SK-N-SH treated with all-trans-retinoic acid at 6 μM for 48 hours (cell line): ENCODE data around the gene CLSTN2.

Source experiments
- ATAC-seq: fragments of 200-7000 bp; cut with Tn5 transposase; 3 replicates; pipeline ENCODE4 v1.9.1; 2020; ENCODE audit warnings: mild to moderate bottlenecking, moderate library complexity
- ARNTL ChIP-seq: fragments of 450-650 bp; formaldehyde crosslinking; IDR thresholded peaks from 2 replicates; pipeline ENCODE4 v1.5.0; 2020; ENCODE audit warnings: low read depth, mild to moderate bottlenecking, moderate library complexity, borderline replicate concordance
- BACH2 ChIP-seq: fragments of 250-450 bp; sonication (Bioruptor Pico); IDR thresholded peaks from 2 replicates; pipeline ENCODE4 v1.9.0; 2021; ENCODE audit warnings: mild to moderate bottlenecking, borderline replicate concordance
- CSRNP3 ChIP-seq: fragments of 250-450 bp; sonication (Bioruptor Pico); IDR thresholded peaks from 2 replicates; pipeline ENCODE4 v1.5.1; 2021; ENCODE audit warnings: mild to moderate bottlenecking, moderate library complexity
- ESRRG ChIP-seq: fragments of 250-450 bp; sonication (Bioruptor Pico); IDR thresholded peaks from 2 replicates; pipeline ENCODE4 v1.6.1; 2021; ENCODE audit warnings: mild to moderate bottlenecking
- GLIS3 ChIP-seq: fragments of 250-450 bp; sonication (Bioruptor Pico); IDR thresholded peaks from 2 replicates; pipeline ENCODE4 v1.5.0; 2020; ENCODE audit warnings: mild to moderate bottlenecking, moderate library complexity
- PATZ1 ChIP-seq: fragments of 250-450 bp; sonication (Bioruptor Pico); IDR thresholded peaks from 2 replicates; pipeline ENCODE4 v1.8.0; 2020; ENCODE audit warnings: mild to moderate bottlenecking, moderate library complexity, borderline replicate concordance
- PPARA ChIP-seq: fragments of 250-450 bp; sonication (Bioruptor Pico); IDR thresholded peaks from 2 replicates; pipeline ENCODE4 v1.5.0; 2020; ENCODE audit warnings: mild to moderate bottlenecking, borderline replicate concordance
- RARB ChIP-seq: fragments of 250-450 bp; sonication (Bioruptor Pico); IDR thresholded peaks from 2 replicates; pipeline ENCODE4 v1.8.0; 2021; ENCODE audit warnings: mild to moderate bottlenecking, moderate library complexity
- SNAI2 ChIP-seq: fragments of 250-450 bp; sonication (Bioruptor Pico); IDR thresholded peaks from 2 replicates; pipeline ENCODE4 v1.5.0; 2020; ENCODE audit warnings: mild to moderate bottlenecking, moderate library complexity
- TCF4 ChIP-seq: fragments of 250-450 bp; sonication (Bioruptor Pico); IDR thresholded peaks from 2 replicates; pipeline ENCODE4 v1.8.0; 2021; ENCODE audit warnings: mild to moderate bottlenecking, moderate library complexity, borderline replicate concordance
- TOX ChIP-seq: fragments of 250-450 bp; sonication (Bioruptor Pico); IDR thresholded peaks from 2 replicates; pipeline ENCODE4 v1.8.0; 2021; ENCODE audit warnings: mild to moderate bottlenecking, moderate library complexity, borderline replicate concordance
- ZC3H10 ChIP-seq: fragments of 250-450 bp; sonication (Bioruptor Pico); IDR thresholded peaks from 2 replicates; pipeline ENCODE4 v1.5.1; 2021; ENCODE audit warnings: mild to moderate bottlenecking, moderate library complexity
- ZFP3 ChIP-seq: fragments of 250-450 bp; sonication (Bioruptor Pico); IDR thresholded peaks from 2 replicates; pipeline ENCODE4 v1.5.0; 2020; ENCODE audit warnings: mild to moderate bottlenecking, moderate library complexity
- ZFP30 ChIP-seq: fragments of 450-650 bp; formaldehyde crosslinking; IDR thresholded peaks from 2 replicates; pipeline ENCODE4 v1.5.0; 2022; ENCODE audit warnings: mild to moderate bottlenecking, moderate library complexity
- ZNF565 ChIP-seq: fragments of 450-650 bp; formaldehyde crosslinking; conservative IDR thresholded peaks from 2 replicates; pipeline ENCODE4 v1.5.0; 2020; ENCODE audit warnings: low read depth, mild to moderate bottlenecking, moderate library complexity
- ZNF8 ChIP-seq: fragments of 450-650 bp; formaldehyde crosslinking; IDR thresholded peaks from 2 replicates; pipeline ENCODE4 v1.5.0; 2020; ENCODE audit warnings: mild to moderate bottlenecking, moderate library complexity
- TF ChIP-seq, protein P1 (sequence below): fragments of 250-450 bp; sonication (Bioruptor Pico); IDR thresholded peaks from 2 replicates; pipeline ENCODE4 v1.5.0; 2020; ENCODE audit warnings: mild to moderate bottlenecking, moderate library complexity
- TF ChIP-seq, protein P2 (sequence below): fragments of 250-450 bp; sonication (Bioruptor Pico); IDR thresholded peaks from 2 replicates; pipeline ENCODE4 v1.5.1; 2020; ENCODE audit warnings: low read depth, mild to moderate bottlenecking, moderate library complexity
- TF ChIP-seq, protein P3 (sequence below): fragments of 250-450 bp; sonication (Bioruptor Pico); IDR thresholded peaks from 2 replicates; pipeline ENCODE4 v1.8.0; 2021; ENCODE audit warnings: low read depth, mild to moderate bottlenecking, moderate library complexity, borderline replicate concordance

Gene CLSTN2

GRCh38 chr3:139893963-139894642 is 40.9 kb upstream of the CLSTN2 start:
- no peak for TF ChIP-seq PATZ1 (CRISPR knock-in tag)
- TF ChIP-seq TCF4 (CRISPR knock-in tag), result no peak
- no peak for TF ChIP-seq GLIS3 (CRISPR knock-in tag)
- TF ChIP-seq ZFP3 (CRISPR knock-in tag), result no peak
- no peak for TF ChIP-seq ZNF8 (CRISPR knock-in tag)
- TF ChIP-seq CSRNP3 (CRISPR knock-in tag), result no peak
- no peak for TF ChIP-seq BACH2 (CRISPR knock-in tag)
- TF ChIP-seq ZFP30 (CRISPR knock-in tag), result no peak
- TF ChIP-seq, protein P1, sequence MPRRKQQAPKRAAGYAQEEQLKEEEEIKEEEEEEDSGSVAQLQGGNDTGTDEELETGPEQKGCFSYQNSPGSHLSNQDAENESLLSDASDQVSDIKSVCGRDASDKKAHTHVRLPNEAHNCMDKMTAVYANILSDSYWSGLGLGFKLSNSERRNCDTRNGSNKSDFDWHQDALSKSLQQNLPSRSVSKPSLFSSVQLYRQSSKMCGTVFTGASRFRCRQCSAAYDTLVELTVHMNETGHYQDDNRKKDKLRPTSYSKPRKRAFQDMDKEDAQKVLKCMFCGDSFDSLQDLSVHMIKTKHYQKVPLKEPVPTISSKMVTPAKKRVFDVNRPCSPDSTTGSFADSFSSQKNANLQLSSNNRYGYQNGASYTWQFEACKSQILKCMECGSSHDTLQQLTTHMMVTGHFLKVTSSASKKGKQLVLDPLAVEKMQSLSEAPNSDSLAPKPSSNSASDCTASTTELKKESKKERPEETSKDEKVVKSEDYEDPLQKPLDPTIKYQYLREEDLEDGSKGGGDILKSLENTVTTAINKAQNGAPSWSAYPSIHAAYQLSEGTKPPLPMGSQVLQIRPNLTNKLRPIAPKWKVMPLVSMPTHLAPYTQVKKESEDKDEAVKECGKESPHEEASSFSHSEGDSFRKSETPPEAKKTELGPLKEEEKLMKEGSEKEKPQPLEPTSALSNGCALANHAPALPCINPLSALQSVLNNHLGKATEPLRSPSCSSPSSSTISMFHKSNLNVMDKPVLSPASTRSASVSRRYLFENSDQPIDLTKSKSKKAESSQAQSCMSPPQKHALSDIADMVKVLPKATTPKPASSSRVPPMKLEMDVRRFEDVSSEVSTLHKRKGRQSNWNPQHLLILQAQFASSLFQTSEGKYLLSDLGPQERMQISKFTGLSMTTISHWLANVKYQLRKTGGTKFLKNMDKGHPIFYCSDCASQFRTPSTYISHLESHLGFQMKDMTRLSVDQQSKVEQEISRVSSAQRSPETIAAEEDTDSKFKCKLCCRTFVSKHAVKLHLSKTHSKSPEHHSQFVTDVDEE (CRISPR knock-in tag), result no peak
- no peak for TF ChIP-seq ZNF565 (CRISPR knock-in tag)
- no peak for TF ChIP-seq TOX (CRISPR knock-in tag)
- no peak for TF ChIP-seq ZC3H10
- TF ChIP-seq, protein P2, sequence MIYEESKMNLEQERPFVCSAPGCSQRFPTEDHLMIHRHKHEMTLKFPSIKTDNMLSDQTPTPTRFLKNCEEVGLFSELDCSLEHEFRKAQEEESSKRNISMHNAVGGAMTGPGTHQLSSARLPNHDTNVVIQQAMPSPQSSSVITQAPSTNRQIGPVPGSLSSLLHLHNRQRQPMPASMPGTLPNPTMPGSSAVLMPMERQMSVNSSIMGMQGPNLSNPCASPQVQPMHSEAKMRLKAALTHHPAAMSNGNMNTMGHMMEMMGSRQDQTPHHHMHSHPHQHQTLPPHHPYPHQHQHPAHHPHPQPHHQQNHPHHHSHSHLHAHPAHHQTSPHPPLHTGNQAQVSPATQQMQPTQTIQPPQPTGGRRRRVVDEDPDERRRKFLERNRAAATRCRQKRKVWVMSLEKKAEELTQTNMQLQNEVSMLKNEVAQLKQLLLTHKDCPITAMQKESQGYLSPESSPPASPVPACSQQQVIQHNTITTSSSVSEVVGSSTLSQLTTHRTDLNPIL, result no peak
- no peak for TF ChIP-seq SNAI2
- no peak for TF ChIP-seq ARNTL (CRISPR knock-in tag)
- TF ChIP-seq RARB (CRISPR knock-in tag), result no peak
- ATAC-seq, result no peak

GRCh38 chr3:139894643-139894989 is 40.4 kb upstream of the CLSTN2 start:
- no peak for ATAC-seq

More at GRCh38 chr3:139894643-139894989, 40.4 kb upstream of the CLSTN2 start:
- TF ChIP-seq ESRRG (CRISPR knock-in tag) (no peak), PPARA (CRISPR knock-in tag) (no peak), ZNF8 (CRISPR knock-in tag) (no peak), TOX (CRISPR knock-in tag) (no peak), PATZ1 (CRISPR knock-in tag) (no peak), CSRNP3 (CRISPR knock-in tag) (no peak), ARNTL (CRISPR knock-in tag) (no peak)
- TF ChIP-seq, protein P3, sequence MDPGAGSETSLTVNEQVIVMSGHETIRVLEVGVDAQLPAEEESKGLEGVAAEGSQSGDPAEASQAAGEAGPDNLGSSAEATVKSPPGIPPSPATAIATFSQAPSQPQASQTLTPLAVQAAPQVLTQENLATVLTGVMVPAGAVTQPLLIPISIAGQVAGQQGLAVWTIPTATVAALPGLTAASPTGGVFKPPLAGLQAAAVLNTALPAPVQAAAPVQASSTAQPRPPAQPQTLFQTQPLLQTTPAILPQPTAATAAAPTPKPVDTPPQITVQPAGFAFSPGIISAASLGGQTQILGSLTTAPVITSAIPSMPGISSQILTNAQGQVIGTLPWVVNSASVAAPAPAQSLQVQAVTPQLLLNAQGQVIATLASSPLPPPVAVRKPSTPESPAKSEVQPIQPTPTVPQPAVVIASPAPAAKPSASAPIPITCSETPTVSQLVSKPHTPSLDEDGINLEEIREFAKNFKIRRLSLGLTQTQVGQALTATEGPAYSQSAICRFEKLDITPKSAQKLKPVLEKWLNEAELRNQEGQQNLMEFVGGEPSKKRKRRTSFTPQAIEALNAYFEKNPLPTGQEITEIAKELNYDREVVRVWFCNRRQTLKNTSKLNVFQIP, result no peak
- TF ChIP-seq, protein P1 (CRISPR knock-in tag), result no peak
